ENCODE results near the gene UNC45A.

Gene UNC45A

GRCh38 chr15:90947577-90948357 is 12.7 kb downstream of the UNC45A start:
- Mint-ChIP-seq H3K36me3 (ENCODE audit: insufficient read depth) (peaks cover 52% of the 10 kb centered on the region), H3K27ac (ENCODE audit: low read depth) (no peak overlapping the region), H3K9me3 (no peaks in the 10 kb centered on the region), H3K4me3 (no peak overlapping the region), H3K4me1 (no peaks in the 10 kb centered on the region), H3K27me3 (no peaks in the 10 kb centered on the region)
- DNase-seq (ENCODE audit: low spot score in 2 of 2) (no peak), ATAC-seq (replicated peaks; ENCODE audit: extremely low read depth, poor library complexity, severe bottlenecking) (no peak)

DNA sequence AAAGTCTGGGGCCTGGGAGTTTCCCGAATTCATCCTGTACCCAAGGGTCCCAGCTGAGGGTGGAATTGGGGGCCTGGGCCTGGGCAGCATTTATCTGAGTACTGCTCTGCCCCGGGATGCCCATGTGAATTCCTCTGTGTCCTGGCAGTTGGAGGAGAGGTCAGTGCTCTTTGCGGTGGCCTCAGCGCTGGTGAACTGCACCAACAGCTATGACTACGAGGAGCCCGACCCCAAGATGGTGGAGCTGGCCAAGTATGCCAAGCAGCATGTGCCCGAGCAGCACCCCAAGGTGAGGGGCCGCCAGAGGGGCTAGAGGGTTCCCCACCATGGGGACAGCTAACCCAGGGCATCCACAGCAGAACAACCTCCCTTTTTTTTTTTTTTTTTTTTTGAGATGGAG is 13.4 kb downstream of the UNC45A start:
- H3K27ac Mint-ChIP-seq (ENCODE audit: low read depth) = no peak overlapping the region
- DNase-seq (ENCODE audit: low spot score in 2 of 2) (no peak), ATAC-seq (replicated peaks; ENCODE audit: extremely low read depth, poor library complexity, severe bottlenecking) (no peak)
- H3K4me3 Mint-ChIP-seq = no peak overlapping the region
- peaks cover 47% of the 10 kb centered on the region for H3K36me3 Mint-ChIP-seq (ENCODE audit: insufficient read depth)
- peaks cover 2% of the 10 kb centered on the region for H3K4me1 Mint-ChIP-seq
- H3K27me3 Mint-ChIP-seq = no peaks in the 10 kb centered on the region
- H3K9me3 Mint-ChIP-seq = no peaks in the 10 kb centered on the region

DNA sequence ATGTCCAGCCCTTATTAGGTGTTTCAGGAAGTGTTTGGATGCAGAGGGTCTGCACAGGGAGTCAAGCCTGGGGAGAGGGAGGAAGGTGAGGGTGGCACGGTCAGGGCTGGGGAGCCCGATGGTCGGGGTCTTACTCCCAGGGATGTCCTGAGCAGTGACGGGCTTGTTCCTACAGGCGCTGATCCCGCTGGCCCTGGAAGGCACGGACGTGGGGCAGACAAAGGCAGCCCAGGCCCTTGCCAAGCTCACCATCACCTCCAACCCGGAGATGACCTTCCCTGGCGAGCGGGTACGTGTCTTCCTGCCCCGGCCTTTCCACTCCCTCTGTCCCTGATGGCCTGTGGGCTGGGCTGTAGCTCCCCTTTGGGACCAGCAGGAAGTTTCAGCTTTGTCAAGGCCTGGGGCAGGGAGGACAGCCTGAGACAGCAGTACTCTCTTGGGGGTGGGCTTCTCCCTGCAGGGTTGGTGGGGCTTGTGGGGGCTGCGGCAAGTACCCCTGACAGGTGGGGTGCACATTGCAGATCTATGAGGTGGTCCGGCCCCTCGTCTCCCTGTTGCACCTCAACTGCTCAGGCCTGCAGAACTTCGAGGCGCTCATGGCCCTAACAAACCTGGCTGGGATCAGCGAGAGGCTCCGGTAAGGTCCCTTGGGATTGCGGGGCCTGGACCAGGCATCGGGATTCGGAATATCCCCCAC is 15.0 kb downstream of the UNC45A start:
- no peak overlapping the region for H3K4me3 Mint-ChIP-seq
- H3K9me3 Mint-ChIP-seq = no peaks in the 10 kb centered on the region
- H3K27me3 Mint-ChIP-seq = no peaks in the 10 kb centered on the region
- H3K27ac Mint-ChIP-seq (ENCODE audit: low read depth) = no peak overlapping the region
- peaks cover 9% of the 10 kb centered on the region for H3K4me1 Mint-ChIP-seq
- DNase-seq (ENCODE audit: low spot score in 2 of 2) = no peak
- peaks cover 38% of the 10 kb centered on the region for H3K36me3 Mint-ChIP-seq (ENCODE audit: insufficient read depth)
- ATAC-seq (replicated peaks; ENCODE audit: extremely low read depth, poor library complexity, severe bottlenecking) = no peak

DNA sequence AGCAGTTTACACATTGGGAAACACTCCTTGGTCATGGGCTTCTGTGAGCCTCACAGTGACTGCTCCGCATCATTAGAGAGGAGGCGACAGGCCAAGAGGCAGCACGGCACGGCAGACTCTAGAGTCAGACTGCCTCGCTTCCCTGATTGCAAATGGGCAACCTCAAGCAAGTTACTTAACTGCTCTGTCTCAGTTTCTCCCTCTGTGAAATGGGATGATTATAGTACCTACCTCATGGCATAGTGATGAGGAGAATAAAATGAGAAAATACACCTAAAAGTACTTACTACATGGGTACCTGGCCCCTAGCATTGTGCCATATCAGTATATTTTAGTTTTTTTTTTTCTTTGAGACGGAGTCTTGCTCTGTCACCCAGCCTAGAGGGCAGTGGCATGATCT is 15.6 kb downstream of the UNC45A start:
- ATAC-seq (replicated peaks; ENCODE audit: extremely low read depth, poor library complexity, severe bottlenecking) = no peak
- H3K4me3 Mint-ChIP-seq = no peak overlapping the region
- DNase-seq (ENCODE audit: low spot score in 2 of 2) = no peak
- H3K4me1 Mint-ChIP-seq = peaks cover 9% of the 10 kb centered on the region
- peaks cover 38% of the 10 kb centered on the region for H3K36me3 Mint-ChIP-seq (ENCODE audit: insufficient read depth)
- H3K27ac Mint-ChIP-seq (ENCODE audit: low read depth) = no peak overlapping the region
- H3K27me3 Mint-ChIP-seq = no peaks in the 10 kb centered on the region
- no peaks in the 10 kb centered on the region for H3K9me3 Mint-ChIP-seq

GRCh38 chr15:90952901-90953677 is 18.0 kb downstream of the UNC45A start:
- ATAC-seq (replicated peaks; ENCODE audit: extremely low read depth, poor library complexity, severe bottlenecking) = no peak
- Mint-ChIP-seq H3K4me1 (peaks cover 9% of the 10 kb centered on the region), H3K27me3 (no peaks in the 10 kb centered on the region), H3K4me3 (peak overlapping the region; percentile 77), H3K27ac (ENCODE audit: low read depth) (no peak overlapping the region), H3K9me3 (no peaks in the 10 kb centered on the region), H3K36me3 (ENCODE audit: insufficient read depth) (peaks cover 27% of the 10 kb centered on the region)
- no peak for DNase-seq (ENCODE audit: low spot score in 2 of 2)

DNA sequence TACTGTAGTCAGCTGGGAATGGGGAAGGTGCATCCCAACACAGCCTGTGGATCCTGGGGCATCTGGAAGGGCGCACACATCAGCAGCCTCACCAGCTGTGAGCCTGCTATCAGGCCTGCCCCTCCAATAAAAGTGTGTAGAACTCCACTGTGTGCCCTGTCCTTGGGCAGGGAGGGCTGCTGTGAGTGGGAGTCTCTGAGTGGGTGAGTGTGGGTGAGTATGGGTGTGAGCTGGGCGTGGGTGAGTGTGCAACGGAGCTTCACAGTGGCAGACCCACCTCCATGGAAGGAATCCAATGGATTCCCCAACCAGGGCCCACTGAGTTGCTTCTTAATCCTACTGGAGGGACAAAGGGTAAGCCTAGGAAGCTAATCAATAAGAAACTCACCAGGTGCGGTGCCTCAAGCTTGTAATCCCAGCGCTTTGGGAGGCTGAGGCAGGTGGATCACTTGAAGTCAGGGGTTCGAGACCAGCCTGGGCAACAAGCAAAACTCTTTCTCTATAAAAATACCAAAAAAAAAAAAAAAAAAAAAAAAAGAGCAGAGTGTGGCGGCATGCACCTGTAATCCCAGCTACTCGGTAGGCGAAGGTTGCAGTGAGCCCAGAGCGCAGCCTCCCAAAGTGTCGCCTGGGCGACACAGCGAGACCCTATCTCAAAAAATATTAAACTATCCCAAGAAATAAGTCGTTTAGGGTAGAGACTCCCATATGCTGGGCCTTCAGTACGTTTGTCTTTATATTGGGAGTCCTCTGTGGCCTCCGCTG is 19.0 kb downstream of the UNC45A start:
- Mint-ChIP-seq H3K27me3 (no peaks in the 10 kb centered on the region), H3K4me1 (peaks cover 9% of the 10 kb centered on the region), H3K4me3 (peak overlapping the region; percentile 77), H3K27ac (ENCODE audit: low read depth) (peak overlapping the region; percentile 69), H3K9me3 (no peaks in the 10 kb centered on the region), H3K36me3 (ENCODE audit: insufficient read depth) (peaks cover 23% of the 10 kb centered on the region)
- ATAC-seq (replicated peaks; ENCODE audit: extremely low read depth, poor library complexity, severe bottlenecking) (no peak), DNase-seq (ENCODE audit: low spot score in 2 of 2) (no peak)

DNA sequence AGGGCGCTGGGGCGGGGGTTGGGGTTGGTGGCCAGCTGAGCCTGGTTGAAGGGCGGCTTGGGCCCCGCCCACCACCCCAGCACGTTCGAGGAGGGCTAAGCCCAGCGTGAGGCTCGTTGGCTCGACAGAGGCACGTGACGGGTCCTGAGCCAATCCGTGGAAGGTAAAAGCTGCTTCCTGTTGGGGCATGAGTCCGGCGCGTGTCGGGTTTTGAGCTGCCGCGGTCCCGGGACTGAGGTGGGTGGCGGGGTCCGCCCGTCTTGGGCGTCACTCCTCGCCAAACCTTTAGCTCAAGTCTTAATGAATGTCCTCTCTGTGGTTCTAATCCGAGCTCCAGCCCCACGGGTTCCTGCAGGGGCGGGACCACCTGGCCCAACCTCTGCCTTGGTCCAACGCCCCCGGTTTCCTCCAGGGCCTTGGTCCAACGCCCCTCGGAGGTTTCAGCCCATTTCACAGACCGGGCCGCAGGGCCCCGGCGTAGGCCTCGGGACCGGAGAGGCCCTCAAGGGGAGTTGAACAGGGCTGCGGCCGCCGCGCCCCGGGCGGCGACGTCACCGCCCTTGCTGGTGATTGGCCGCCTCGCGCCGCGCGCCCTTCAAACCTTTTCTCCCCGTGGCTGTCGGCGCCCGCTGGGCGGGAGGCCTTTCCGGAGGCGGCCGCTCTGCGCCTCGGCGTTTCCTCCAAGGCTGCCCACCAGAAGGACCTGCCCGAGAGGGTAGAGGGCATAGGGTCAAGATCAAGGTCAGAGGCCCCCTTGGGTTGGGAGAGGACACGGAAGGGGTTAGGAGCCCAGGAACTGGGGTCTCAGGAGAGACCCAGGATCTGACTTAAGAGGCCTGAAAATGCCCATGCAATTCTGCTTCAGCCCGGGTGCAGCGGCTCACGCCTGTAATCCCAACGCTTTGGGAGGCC is 19.9 kb downstream of the UNC45A start, which contains the start of gene RCCD1:
Gene RCCD1, plus strand, starts transcription at position 173 of the 912 bp plus-strand sequence. CDS start 1,851 bp downstream, outside the sequence.
- Mint-ChIP-seq H3K4me3 (peak within 1 kb of the TSS; percentile 77), H3K36me3 (ENCODE audit: insufficient read depth) (peaks cover 18% of the 10 kb centered on the region), H3K27me3 (no peaks in the 10 kb centered on the region), H3K27ac (ENCODE audit: low read depth) (peak within 1 kb of the TSS; percentile 69), H3K9me3 (no peaks in the 10 kb centered on the region), H3K4me1 (peaks cover 9% of the 10 kb centered on the region)
- DNase-seq (ENCODE audit: low spot score in 2 of 2) (peak; percentile 74 to 76), ATAC-seq (replicated peaks; ENCODE audit: extremely low read depth, poor library complexity, severe bottlenecking) (peak; percentile 97)

DNA sequence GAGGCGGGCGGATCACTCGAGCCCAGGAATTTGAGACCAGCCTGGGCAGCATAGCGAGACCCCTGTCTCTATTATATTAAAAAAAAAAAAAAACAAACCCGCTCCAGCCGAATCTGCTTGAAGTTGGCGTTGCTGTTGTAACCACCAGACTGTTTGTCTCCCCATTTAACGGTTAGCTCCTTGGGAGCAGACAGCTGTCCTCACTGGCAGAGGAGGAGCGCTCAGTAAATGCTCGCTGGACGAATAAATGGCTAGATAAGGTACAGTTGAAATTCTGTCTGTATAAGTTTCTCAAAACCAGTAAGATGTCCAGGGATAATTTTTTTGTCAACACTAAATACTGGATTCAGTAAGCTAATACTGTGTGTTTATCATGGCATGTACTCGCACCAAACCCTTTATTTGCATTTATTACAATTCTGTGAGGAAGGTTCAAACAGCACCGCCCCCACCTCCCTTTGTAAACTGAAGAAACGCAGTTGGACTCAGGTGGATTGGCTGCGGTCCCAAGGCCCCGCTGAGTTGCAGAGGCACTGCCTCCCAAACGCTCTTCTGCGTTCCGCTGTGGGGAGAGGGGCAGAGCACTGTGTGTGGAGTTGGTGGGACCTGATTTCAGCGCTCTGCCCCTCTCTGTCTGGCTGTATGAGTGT is 20.7 kb downstream of the UNC45A start:
- peaks cover 17% of the 10 kb centered on the region for H3K36me3 Mint-ChIP-seq (ENCODE audit: insufficient read depth)
- H3K27me3 Mint-ChIP-seq = no peaks in the 10 kb centered on the region
- peak overlapping the region; percentile 69 for H3K27ac Mint-ChIP-seq (ENCODE audit: low read depth)
- ATAC-seq (replicated peaks; ENCODE audit: extremely low read depth, poor library complexity, severe bottlenecking) (no peak), DNase-seq (ENCODE audit: low spot score in 2 of 2) (no peak)
- no peaks in the 10 kb centered on the region for H3K9me3 Mint-ChIP-seq
- H3K4me3 Mint-ChIP-seq = peak overlapping the region; percentile 77
- peaks cover 9% of the 10 kb centered on the region for H3K4me1 Mint-ChIP-seq

GRCh38 chr15:90956274-90957030 is 21.4 kb downstream of the UNC45A start:
- DNase-seq (ENCODE audit: low spot score in 2 of 2) (peak in 1 of 2 donors; percentile 27), ATAC-seq (replicated peaks; ENCODE audit: extremely low read depth, poor library complexity, severe bottlenecking) (no peak)
- Mint-ChIP-seq H3K4me3 (peak overlapping the region; percentile 77), H3K27me3 (no peaks in the 10 kb centered on the region), H3K27ac (ENCODE audit: low read depth) (no peak overlapping the region), H3K36me3 (ENCODE audit: insufficient read depth) (peaks cover 13% of the 10 kb centered on the region), H3K9me3 (no peaks in the 10 kb centered on the region), H3K4me1 (peaks cover 9% of the 10 kb centered on the region)

GRCh38 chr15:90957031-90957790 is 22.1 kb downstream of the UNC45A start:
- ATAC-seq (replicated peaks; ENCODE audit: extremely low read depth, poor library complexity, severe bottlenecking) (no peak), DNase-seq (ENCODE audit: low spot score in 2 of 2) (no peak)
- H3K27me3 Mint-ChIP-seq = no peaks in the 10 kb centered on the region
- H3K4me1 Mint-ChIP-seq = peaks cover 9% of the 10 kb centered on the region
- H3K36me3 Mint-ChIP-seq (ENCODE audit: insufficient read depth) = peaks cover 10% of the 10 kb centered on the region
- H3K4me3 Mint-ChIP-seq = peak overlapping the region; percentile 58
- no peaks in the 10 kb centered on the region for H3K9me3 Mint-ChIP-seq
- peak overlapping the region; percentile 75 for H3K27ac Mint-ChIP-seq (ENCODE audit: low read depth)

Measured in central memory CD8-positive, alpha-beta T cell (primary cell).